ENCODE measurements around the gene PCBP4. TPM values are rescaled to one million over a fixed set of nuclear protein-coding genes. Genes with fewer than 3 reads are reported as not detected.

The PCBP4 gene
- polyA plus RNA-seq, 1 donor (not counting 4 experiments of a cell fraction or from before 2014, with no cell fraction given): 25.2 TPM

- H3K27me3 ChIP-seq (ENCODE audit: control insufficient read depth, extremely low read depth, insufficient read depth, low read length): no peaks in the 10 kb centered on the region
- no peaks in the 10 kb centered on the region for H3K79me2 ChIP-seq (ENCODE audit: control insufficient read depth, insufficient read depth, low read length)
- H3K9me1 ChIP-seq (ENCODE audit: control insufficient read depth, extremely low read depth, insufficient read depth, low read length): no peaks in the 10 kb centered on the region
- H3K4me1 ChIP-seq (ENCODE audit: control insufficient read depth, extremely low read depth, insufficient read depth, low read length): peaks cover 2% of the 10 kb centered on the region
- H3K36me3 ChIP-seq (ENCODE audit: control insufficient read depth in 2 of 2, extremely low read depth in 1 of 2, insufficient read depth in 2 of 2, low read length in 2 of 2): peaks cover 0 to 25% of the 10 kb centered on the region in 2 experiments
- no peaks in the 10 kb centered on the region for H3K9me3 ChIP-seq (ENCODE audit: control insufficient read depth, low read depth, low read length)
- H2AFZ ChIP-seq (ENCODE audit: control insufficient read depth, low read length): no peak overlapping the region
- no peak overlapping the region for H3K9ac ChIP-seq (ENCODE audit: control insufficient read depth, extremely low read depth, insufficient read depth, low read length)
- TF ChIP-seq EZH2 (IDR thresholded peaks at IDR 0.05; ENCODE audit: low read length) (no peak), CTCF (optimal IDR thresholded peaks at IDR 0.05 in 1 of 3, IDR thresholded peaks at IDR 0.05 in 1 of 3, conservative IDR thresholded peaks at IDR 0.05 in 1 of 3; ENCODE audit: extremely low read depth in 1 of 3, insufficient read depth in 2 of 3, low read length in 3 of 3) (no peak)
- H4K20me1 ChIP-seq (ENCODE audit: control insufficient read depth, extremely low read depth, insufficient read depth, low read length): no peaks in the 10 kb centered on the region
- no peak overlapping the region for H3K4me3 ChIP-seq (ENCODE audit: control insufficient read depth in 2 of 3, extremely low read depth in 1 of 3, insufficient read depth in 2 of 3, low read depth in 1 of 3, low read length in 3 of 3)
- DNase-seq (ENCODE audit: low read depth, low spot score) (no peak), FAIRE-seq (no peak)
- no peak overlapping the region for H3K4me2 ChIP-seq (ENCODE audit: control insufficient read depth, extremely low read depth, insufficient read depth, low read depth, low read length)
- dilution Hi-C loops (cut with MboI; ENCODE audit: extremely low pct_ligation_motif_present, low sequenced_read_pairs): no loop called here
- H3K27ac ChIP-seq (ENCODE audit: control insufficient read depth, insufficient read depth, low read length): no peak overlapping the region
Measured at GRCh38 chr3:51962854-51963530, 4.3 kb downstream of the PCBP4 start.

- Histone ChIP-seq H3K79me2 (ENCODE audit: control insufficient read depth, insufficient read depth, low read length) (no peaks in the 10 kb centered on the region), H3K9ac (ENCODE audit: control insufficient read depth, extremely low read depth, insufficient read depth, low read length) (no peak overlapping the region), H3K4me1 (ENCODE audit: control insufficient read depth, extremely low read depth, insufficient read depth, low read length) (no peaks in the 10 kb centered on the region), H3K9me3 (ENCODE audit: control insufficient read depth, low read depth, low read length) (no peaks in the 10 kb centered on the region), H3K36me3 (ENCODE audit: control insufficient read depth in 2 of 2, extremely low read depth in 1 of 2, insufficient read depth in 2 of 2, low read length in 2 of 2) (peaks cover 0 to 25% of the 10 kb centered on the region in 2 experiments), H3K9me1 (ENCODE audit: control insufficient read depth, extremely low read depth, insufficient read depth, low read length) (no peaks in the 10 kb centered on the region), H3K27me3 (ENCODE audit: control insufficient read depth, extremely low read depth, insufficient read depth, low read length) (no peaks in the 10 kb centered on the region), H4K20me1 (ENCODE audit: control insufficient read depth, extremely low read depth, insufficient read depth, low read length) (no peaks in the 10 kb centered on the region), H3K27ac (ENCODE audit: control insufficient read depth, insufficient read depth, low read length) (no peak overlapping the region), H2AFZ (ENCODE audit: control insufficient read depth, low read length) (no peak overlapping the region), H3K4me2 (ENCODE audit: control insufficient read depth, extremely low read depth, insufficient read depth, low read depth, low read length) (no peak overlapping the region), H3K4me3 (ENCODE audit: control insufficient read depth in 2 of 3, extremely low read depth in 1 of 3, insufficient read depth in 2 of 3, low read depth in 1 of 3, low read length in 3 of 3) (no peak overlapping the region)
- FAIRE-seq: no peak
- dilution Hi-C loops (cut with MboI; ENCODE audit: extremely low pct_ligation_motif_present, low sequenced_read_pairs): no loop called here
- no peak for TF ChIP-seq CTCF (optimal IDR thresholded peaks at IDR 0.05 in 1 of 3, IDR thresholded peaks at IDR 0.05 in 1 of 3, conservative IDR thresholded peaks at IDR 0.05 in 1 of 3; ENCODE audit: extremely low read depth in 1 of 3, insufficient read depth in 2 of 3, low read length in 3 of 3)
- TF ChIP-seq EZH2 (IDR thresholded peaks at IDR 0.05; ENCODE audit: low read length): no peak
- DNase-seq (ENCODE audit: low read depth, low spot score): no peak
Measured at GRCh38 chr3:51961602-51962569, 5.4 kb downstream of the PCBP4 start.

All from keratinocyte (primary cell).